Progenitor cell of endocrine pancreas (in vitro differentiated cells): ENCODE data around the gene NLRP4. TPM values are rescaled to one million over a fixed set of nuclear protein-coding genes. Genes with fewer than 3 reads are reported as not detected.

Experiments used
- DNase-seq: peaks from one replicate; pipeline ENCODE4 v3.0.0; 2021; ENCODE audit warnings: low spot score; ENCODE audit not compliant: unreplicated experiment
- H3K27ac Mint-ChIP-seq: 2 replicates; pipeline ENCODE4 v1.8.0; 2021; ENCODE audit warnings: mild to moderate bottlenecking, moderate library complexity, mixed read lengths
- H3K27me3 Mint-ChIP-seq: 2 replicates; pipeline ENCODE4 v1.8.0; 2021; ENCODE audit warnings: mixed read lengths
- H3K36me3 Mint-ChIP-seq: 2 replicates; pipeline ENCODE4 v1.8.0; 2022; ENCODE audit warnings: mixed read lengths; ENCODE audit not compliant: insufficient read depth
- H3K4me1 Mint-ChIP-seq: 2 replicates; pipeline ENCODE4 v1.8.0; 2021; ENCODE audit warnings: low read depth, mixed read lengths
- H3K4me3 Mint-ChIP-seq: 2 replicates; pipeline ENCODE4 v1.8.0; 2021; ENCODE audit warnings: low read depth, mild to moderate bottlenecking, moderate library complexity, mixed read lengths
- H3K9me3 Mint-ChIP-seq: 2 replicates; pipeline ENCODE4 v1.8.0; 2021; ENCODE audit warnings: low read depth, mixed read lengths
- CTCF ChIP-seq: fragments of 200-600 bp; sonication (generic); IDR thresholded peaks from one replicate; pipeline ENCODE4 v1.5.0; 2021; ENCODE audit warnings: antibody characterized with exemption, mild to moderate bottlenecking; ENCODE audit not compliant: unreplicated experiment
- long read RNA-seq: library from polyadenylated mRNA; unstranded; transcript quantifications from one replicate; pipeline ENCODE4 v2.0.0, GENCODE V29; 2020
- total RNA-seq: library from RNA; stranded (reverse); gene quantifications from 2 replicates; pipeline ENCODE4 v1.2.1, GENCODE V29; 2021

NLRP4 gene
- total RNA-seq = not detected in 2 replicates
- long read RNA-seq = 0 reads

GRCh38 chr19:55836340-55836739 lies at the start of gene NLRP4:
TSS of gene NLRP4 (plus strand) at chr19:55836540. CDS start at chr19:55852081, 15,541 bp downstream.
- DNase-seq = no peak
- peaks cover 2% of the 10 kb centered on the region for H3K36me3 Mint-ChIP-seq
- TF ChIP-seq CTCF = no peak
- no peaks in the 10 kb centered on the region for H3K4me1 Mint-ChIP-seq
- no peak within 1 kb of the TSS for H3K27ac Mint-ChIP-seq
- H3K9me3 Mint-ChIP-seq = peaks cover 50% of the 10 kb centered on the region
- no peaks in the 10 kb centered on the region for H3K27me3 Mint-ChIP-seq
- H3K4me3 Mint-ChIP-seq = no peak within 1 kb of the TSS

GRCh38 chr19:55795021-55795420 lies 41.3 kb upstream of the NLRP4 start:
- no peaks in the 10 kb centered on the region for H3K27me3 Mint-ChIP-seq
- peaks cover 49% of the 10 kb centered on the region for H3K9me3 Mint-ChIP-seq
- no peak overlapping the region for H3K27ac Mint-ChIP-seq
- TF ChIP-seq CTCF = no peak
- peaks cover 6% of the 10 kb centered on the region for H3K36me3 Mint-ChIP-seq
- no peak overlapping the region for H3K4me3 Mint-ChIP-seq
- no peaks in the 10 kb centered on the region for H3K4me1 Mint-ChIP-seq
- DNase-seq = no peak

- H3K27me3 Mint-ChIP-seq = no peaks in the 10 kb centered on the region
- H3K27ac Mint-ChIP-seq = no peak overlapping the region
These were observed 34.9 kb upstream of the NLRP4 start for GRCh38 chr19:55801416-55801815.

GRCh38 chr19:55802281-55802680 lies 34.1 kb upstream of the NLRP4 start:
- H3K36me3 Mint-ChIP-seq = peaks cover 4% of the 10 kb centered on the region
- H3K27me3 Mint-ChIP-seq = no peaks in the 10 kb centered on the region
- no peak overlapping the region for H3K27ac Mint-ChIP-seq
- H3K4me1 Mint-ChIP-seq = no peaks in the 10 kb centered on the region
- no peak overlapping the region for H3K4me3 Mint-ChIP-seq
- DNase-seq = no peak
- TF ChIP-seq CTCF = no peak
- peaks cover 62% of the 10 kb centered on the region for H3K9me3 Mint-ChIP-seq

More at GRCh38 chr19:55801416-55801815, 34.9 kb upstream of the NLRP4 start:
- Mint-ChIP-seq H3K9me3 (peaks cover 60% of the 10 kb centered on the region), H3K4me1 (no peaks in the 10 kb centered on the region), H3K4me3 (no peak overlapping the region), H3K36me3 (peaks cover 5% of the 10 kb centered on the region)
- no peak for TF ChIP-seq CTCF
- DNase-seq = no peak

GRCh38 chr19:55809381-55810058 lies 26.8 kb upstream of the NLRP4 start:
- H3K4me1 Mint-ChIP-seq = no peaks in the 10 kb centered on the region
- H3K27ac Mint-ChIP-seq = no peak overlapping the region
- H3K36me3 Mint-ChIP-seq = no peaks in the 10 kb centered on the region
- TF ChIP-seq CTCF = no peak
- H3K9me3 Mint-ChIP-seq = peaks cover 64% of the 10 kb centered on the region
- H3K27me3 Mint-ChIP-seq = no peaks in the 10 kb centered on the region
- no peak for DNase-seq
- no peak overlapping the region for H3K4me3 Mint-ChIP-seq
